Activated naive CD4-positive, alpha-beta T cell treated with anti-CD3 and anti-CD28 coated beads, Interleukin-2, amount 50 U/mL, for 72 hours (primary cell): ENCODE data around the gene CYB5D1. TPM values are rescaled to one million over a fixed set of nuclear protein-coding genes. Genes with fewer than 3 reads are reported as not detected.
"Not testable (repeated sequence)": the region's sequence is repeated elsewhere in the genome, so short reads cannot be mapped to it uniquely, and the experiment has no call there.

Experiments used
- ATAC-seq, 2 donors: fragments of 150-1000 bp; cut with Tn5 transposase; 2 replicates each; pipeline ENCODE4 v1.10.0; 2021; ENCODE audit warnings: mild to moderate bottlenecking in 2 of 2, moderate library complexity in 2 of 2
- DNase-seq, 2 donors: peaks; one replicate each; pipeline ENCODE4 v3.0.0; 2021 to 2022; ENCODE audit warnings: low spot score in 2 of 2
- H3K27ac Mint-ChIP-seq, 2 donors: one replicate each; pipeline ENCODE4 v1.8.0; 2022; ENCODE audit warnings: mild to moderate bottlenecking in 2 of 2, mixed read lengths in 2 of 2
- H3K36me3 Mint-ChIP-seq, 2 donors: one replicate each; pipeline ENCODE4 v1.8.0; 2022; ENCODE audit warnings: mixed read lengths in 2 of 2
- H3K9me3 Mint-ChIP-seq, 2 donors: one replicate each; pipeline ENCODE4 v1.8.0; 2022; ENCODE audit warnings: mixed read lengths in 2 of 2
- total RNA-seq, 2 donors: library from RNA; stranded (reverse); gene quantifications; one replicate each; pipeline ENCODE4 v1.2.3, GENCODE V29; 2022

CYB5D1 gene
- total RNA-seq: 10 to 100 TPM in 1 of 2 donors, 1 to 10 TPM in 1; 8.0 to 20.2 TPM

DNA sequence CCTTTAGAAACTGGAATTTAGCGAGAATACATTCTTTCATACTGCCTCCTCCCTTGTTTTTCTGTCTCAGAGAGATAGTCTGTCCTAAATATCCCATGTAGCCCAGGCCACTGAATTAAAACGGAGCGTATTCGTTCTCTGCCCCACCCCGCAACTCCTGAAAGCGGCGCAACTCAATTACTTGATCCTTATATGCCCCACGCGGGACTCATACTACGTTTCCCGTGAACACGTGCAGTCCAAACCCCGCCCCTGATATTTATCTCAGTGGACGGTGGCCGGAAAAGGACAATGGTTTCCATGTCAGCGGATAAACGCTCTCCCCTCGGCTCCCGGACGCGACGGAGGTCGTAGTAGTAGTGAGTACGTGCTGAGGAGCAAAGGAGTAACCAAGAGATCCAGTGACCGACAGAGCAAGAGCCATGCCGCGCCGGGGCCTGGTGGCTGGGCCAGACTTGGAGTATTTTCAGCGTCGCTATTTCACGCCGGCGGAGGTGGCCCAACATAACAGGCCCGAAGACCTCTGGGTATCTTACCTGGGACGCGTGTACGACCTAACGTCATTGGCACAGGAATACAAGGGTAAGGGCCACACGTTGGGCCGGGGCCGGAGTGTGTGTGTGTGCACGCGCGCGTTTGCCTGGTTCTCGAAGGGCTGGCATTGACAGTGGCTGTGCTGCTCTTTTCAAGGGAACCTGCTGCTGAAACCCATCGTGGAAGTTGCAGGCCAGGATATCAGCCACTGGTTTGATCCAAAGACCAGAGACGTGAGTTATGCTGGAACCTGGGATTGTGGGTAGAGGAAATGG is at the start of gene CYB5D1:
CYB5D1 (plus strand) TSS at position 291 of the 809 bp plus-strand sequence; CDS start at position 423, 132 bp downstream.
- DNase-seq: peak; percentile 83 to 87
- Mint-ChIP-seq H3K27ac (no peak within 1 kb of the TSS), H3K9me3 (no peaks in the 10 kb centered on the region), H3K36me3 (no peaks in the 10 kb centered on the region)
- peak; percentile 57 to 58 for ATAC-seq

DNA sequence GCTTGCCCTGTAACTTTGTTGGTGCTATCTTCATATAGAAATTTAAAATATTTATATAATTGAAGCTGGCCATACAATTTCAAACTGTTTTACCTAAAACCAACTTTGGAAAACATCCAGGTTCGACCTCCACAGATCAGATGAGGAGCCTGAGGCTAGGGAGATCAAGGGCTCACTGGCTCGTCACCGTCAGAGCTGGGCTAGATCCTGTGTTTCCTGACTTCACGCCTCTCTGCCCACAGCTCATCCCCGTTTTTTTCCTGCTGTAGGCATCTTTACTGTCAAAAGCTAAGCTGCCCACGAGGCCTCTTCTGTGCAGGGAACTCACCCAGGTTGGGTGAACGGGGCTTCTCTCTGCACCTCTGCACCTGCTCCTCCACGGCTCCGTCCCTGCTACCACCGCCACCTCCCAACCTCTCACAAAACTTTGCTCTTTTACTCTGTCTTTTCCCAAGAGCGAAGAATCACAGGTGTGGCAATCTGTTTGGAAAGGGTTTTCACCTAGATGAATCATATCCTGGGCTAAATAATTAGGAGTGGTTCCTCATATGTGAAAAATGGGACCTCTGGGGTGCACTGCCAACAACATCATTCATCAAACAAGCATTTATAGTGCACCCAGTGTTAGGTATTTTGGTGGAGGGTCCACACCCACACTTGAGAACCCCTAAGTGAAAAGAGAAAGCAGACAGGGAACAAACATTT is 48.6 kb upstream of the CYB5D1 start:
- Mint-ChIP-seq H3K36me3 (no peaks in the 10 kb centered on the region), H3K9me3 (no peaks in the 10 kb centered on the region), H3K27ac (no peak overlapping the region)
- no peak for DNase-seq
- no peak for ATAC-seq

GRCh38 chr17:7809791-7810343 is 47.9 kb upstream of the CYB5D1 start:
- H3K27ac Mint-ChIP-seq, DNase-seq, H3K9me3 Mint-ChIP-seq, H3K36me3 Mint-ChIP-seq, ATAC-seq: not testable (repeated sequence)

DNA sequence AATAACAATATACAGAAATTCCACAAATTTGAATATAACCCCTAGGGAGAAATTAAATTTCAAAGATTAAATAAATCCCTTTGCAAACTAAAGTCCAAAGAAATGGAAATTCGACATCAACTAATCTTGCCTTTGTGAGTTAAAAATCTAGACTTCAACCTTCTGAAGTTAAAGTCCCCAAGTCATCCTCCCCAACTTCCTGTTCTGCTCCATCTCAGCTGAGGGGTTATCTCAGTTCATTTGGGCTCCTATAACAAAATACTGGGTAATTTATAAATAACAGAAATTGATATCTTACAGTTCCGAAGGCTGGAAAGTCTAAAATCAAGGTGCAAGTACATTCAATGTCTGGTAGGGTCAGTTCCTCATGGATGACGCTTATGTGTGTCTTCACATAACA is 46.6 kb upstream of the CYB5D1 start:
- H3K36me3 Mint-ChIP-seq: no peaks in the 10 kb centered on the region
- DNase-seq (no peak), ATAC-seq (no peak)
- H3K9me3 Mint-ChIP-seq: no peaks in the 10 kb centered on the region
- no peak overlapping the region for H3K27ac Mint-ChIP-seq

GRCh38 chr17:7814969-7815368 is 42.8 kb upstream of the CYB5D1 start:
- ATAC-seq (no peak), DNase-seq (no peak)
- Mint-ChIP-seq H3K9me3 (no peaks in the 10 kb centered on the region), H3K27ac (no peak overlapping the region), H3K36me3 (no peaks in the 10 kb centered on the region)

DNA sequence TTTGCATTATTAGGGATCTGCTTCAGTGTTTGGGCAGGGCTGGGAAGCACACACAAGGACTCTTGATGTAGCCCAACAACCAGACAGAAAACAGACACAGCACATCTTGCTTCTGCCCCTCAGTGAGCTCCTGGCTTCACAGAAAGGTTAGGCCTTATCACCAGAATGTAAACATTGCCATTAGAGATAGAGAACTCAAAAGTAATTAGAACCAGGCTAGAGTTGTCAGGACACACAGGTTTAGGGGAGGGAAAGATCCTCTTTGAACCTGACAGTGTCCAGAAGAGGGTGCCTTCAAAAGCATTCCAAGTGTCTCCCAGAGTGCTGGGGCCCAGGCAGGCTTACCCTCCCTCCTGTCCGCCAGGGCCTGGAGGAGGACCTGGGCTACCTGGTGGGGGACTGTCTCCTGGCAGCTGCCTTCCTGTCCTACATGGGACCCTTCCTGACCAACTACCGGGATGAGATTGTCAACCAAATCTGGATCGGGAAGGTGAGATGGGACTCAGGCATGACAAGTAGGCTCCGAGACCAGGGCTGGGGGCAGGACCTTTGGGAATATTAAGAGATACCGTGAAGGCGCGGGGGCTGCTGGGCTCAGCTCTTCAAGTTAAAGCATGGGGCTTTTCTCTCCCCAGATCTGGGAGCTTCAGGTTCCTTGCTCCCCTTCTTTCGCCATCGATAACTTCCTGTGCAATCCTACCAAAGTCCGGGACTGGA is 40.7 kb upstream of the CYB5D1 start:
- no peaks in the 10 kb centered on the region for H3K36me3 Mint-ChIP-seq
- DNase-seq (no peak), ATAC-seq (no peak)
- H3K9me3 Mint-ChIP-seq: no peaks in the 10 kb centered on the region
- H3K27ac Mint-ChIP-seq: no peak overlapping the region

- no peak overlapping the region for H3K27ac Mint-ChIP-seq
- no peaks in the 10 kb centered on the region for H3K36me3 Mint-ChIP-seq
- no peaks in the 10 kb centered on the region for H3K9me3 Mint-ChIP-seq
- ATAC-seq: no peak
- no peak for DNase-seq
Measured at GRCh38 chr17:7817643-7817964, 40.2 kb upstream of the CYB5D1 start.

GRCh38 chr17:7818026-7818425 is 39.8 kb upstream of the CYB5D1 start:
- H3K27ac Mint-ChIP-seq: peak overlapping the region in 1 of 2 donors; percentile 46
- ATAC-seq (no peak), DNase-seq (no peak)
- H3K36me3 Mint-ChIP-seq: no peaks in the 10 kb centered on the region
- no peaks in the 10 kb centered on the region for H3K9me3 Mint-ChIP-seq

GRCh38 chr17:7818746-7819645 is 38.8 kb upstream of the CYB5D1 start:
- Mint-ChIP-seq H3K27ac (no peak overlapping the region), H3K36me3 (no peaks in the 10 kb centered on the region), H3K9me3 (no peaks in the 10 kb centered on the region)
- ATAC-seq (no peak), DNase-seq (no peak)

DNA sequence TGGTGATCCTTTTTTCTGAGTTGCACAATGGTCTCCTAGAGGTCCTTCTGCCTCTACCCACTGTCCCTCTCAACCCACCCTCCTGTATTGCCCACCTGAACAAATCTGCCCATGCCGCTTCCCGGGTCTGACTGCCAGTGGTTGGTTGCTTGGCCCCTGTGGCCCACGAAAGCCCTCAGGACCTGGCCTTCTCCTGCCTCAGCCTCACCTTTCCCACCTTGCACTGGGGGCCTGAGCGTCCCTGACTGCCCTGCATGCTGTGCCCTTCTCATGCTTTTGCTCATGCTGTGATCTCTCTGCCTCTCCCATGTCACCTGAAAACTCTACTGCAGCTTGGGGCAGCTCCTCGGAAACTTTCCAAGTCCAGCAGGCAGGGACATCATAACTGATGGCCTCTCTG is 37.6 kb upstream of the CYB5D1 start:
- Mint-ChIP-seq H3K9me3 (no peaks in the 10 kb centered on the region), H3K36me3 (no peaks in the 10 kb centered on the region), H3K27ac (no peak overlapping the region)
- ATAC-seq (no peak), DNase-seq (no peak)

GRCh38 chr17:7822126-7822525 is 35.7 kb upstream of the CYB5D1 start:
- Mint-ChIP-seq H3K9me3 (no peaks in the 10 kb centered on the region), H3K27ac (peak overlapping the region in 1 of 2 donors; percentile 32), H3K36me3 (no peaks in the 10 kb centered on the region)
- DNase-seq: no peak
- no peak for ATAC-seq

DNA sequence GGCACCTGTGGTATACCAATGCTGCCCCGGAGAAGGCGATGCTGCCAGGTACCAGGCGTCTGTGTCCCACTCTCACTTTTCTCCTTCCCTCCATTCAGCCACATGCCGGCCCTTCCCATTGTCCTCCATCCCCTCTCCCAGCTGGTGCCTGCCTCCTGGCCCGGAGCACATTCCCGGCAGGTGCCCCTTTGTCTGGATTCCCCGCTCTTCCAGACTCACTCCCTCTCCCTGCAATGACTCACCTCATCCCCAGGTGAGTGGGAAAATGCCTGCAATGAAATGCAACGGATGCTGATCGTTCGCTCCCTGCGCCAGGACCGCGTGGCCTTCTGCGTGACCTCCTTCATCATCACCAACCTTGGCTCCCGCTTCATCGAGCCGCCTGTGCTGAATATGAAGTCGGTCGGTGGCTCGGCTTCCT is 34.2 kb upstream of the CYB5D1 start:
- no peaks in the 10 kb centered on the region for H3K36me3 Mint-ChIP-seq
- no peaks in the 10 kb centered on the region for H3K9me3 Mint-ChIP-seq
- no peak overlapping the region for H3K27ac Mint-ChIP-seq
- DNase-seq (no peak), ATAC-seq (no peak)

DNA sequence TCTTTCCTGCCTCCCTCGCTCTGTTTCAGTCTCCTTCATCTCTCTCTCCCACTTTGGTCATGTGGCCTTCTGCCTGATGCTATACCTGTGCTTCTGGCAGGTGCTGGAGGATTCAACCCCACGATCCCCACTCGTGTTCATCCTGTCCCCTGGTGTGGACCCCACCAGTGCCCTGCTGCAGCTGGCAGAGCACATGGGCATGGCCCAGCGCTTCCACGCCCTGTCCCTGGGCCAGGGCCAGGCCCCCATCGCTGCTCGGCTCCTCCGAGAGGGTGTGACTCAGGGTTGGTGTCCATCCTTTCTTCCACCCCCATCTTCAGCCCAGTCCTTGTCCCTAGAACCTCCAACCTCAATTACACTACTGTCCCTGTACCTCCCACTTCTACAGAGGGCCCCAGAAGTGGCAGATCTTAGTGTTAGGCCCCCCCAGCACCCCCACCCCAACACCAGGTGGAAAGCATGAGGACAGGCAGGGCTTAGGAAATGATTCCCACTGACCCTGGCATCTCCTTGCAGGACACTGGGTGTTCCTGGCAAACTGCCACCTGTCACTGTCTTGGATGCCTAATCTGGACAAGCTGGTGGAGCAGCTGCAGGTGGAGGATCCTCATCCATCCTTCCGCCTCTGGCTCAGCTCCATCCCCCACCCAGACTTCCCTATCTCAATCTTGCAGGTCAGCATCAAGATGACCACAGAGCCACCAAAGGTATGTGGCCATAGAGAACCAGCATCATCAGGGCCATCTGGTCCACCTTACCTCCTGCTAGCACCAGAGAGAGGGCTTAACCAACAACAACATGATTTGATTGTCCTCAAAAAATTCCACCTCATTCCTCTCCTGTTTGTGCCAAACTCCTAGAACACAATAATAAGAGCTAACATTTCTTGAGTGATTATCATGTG is 33.5 kb upstream of the CYB5D1 start:
- H3K9me3 Mint-ChIP-seq: no peaks in the 10 kb centered on the region
- H3K36me3 Mint-ChIP-seq: no peaks in the 10 kb centered on the region
- no peak overlapping the region for H3K27ac Mint-ChIP-seq
- ATAC-seq (no peak), DNase-seq (no peak)

DNA sequence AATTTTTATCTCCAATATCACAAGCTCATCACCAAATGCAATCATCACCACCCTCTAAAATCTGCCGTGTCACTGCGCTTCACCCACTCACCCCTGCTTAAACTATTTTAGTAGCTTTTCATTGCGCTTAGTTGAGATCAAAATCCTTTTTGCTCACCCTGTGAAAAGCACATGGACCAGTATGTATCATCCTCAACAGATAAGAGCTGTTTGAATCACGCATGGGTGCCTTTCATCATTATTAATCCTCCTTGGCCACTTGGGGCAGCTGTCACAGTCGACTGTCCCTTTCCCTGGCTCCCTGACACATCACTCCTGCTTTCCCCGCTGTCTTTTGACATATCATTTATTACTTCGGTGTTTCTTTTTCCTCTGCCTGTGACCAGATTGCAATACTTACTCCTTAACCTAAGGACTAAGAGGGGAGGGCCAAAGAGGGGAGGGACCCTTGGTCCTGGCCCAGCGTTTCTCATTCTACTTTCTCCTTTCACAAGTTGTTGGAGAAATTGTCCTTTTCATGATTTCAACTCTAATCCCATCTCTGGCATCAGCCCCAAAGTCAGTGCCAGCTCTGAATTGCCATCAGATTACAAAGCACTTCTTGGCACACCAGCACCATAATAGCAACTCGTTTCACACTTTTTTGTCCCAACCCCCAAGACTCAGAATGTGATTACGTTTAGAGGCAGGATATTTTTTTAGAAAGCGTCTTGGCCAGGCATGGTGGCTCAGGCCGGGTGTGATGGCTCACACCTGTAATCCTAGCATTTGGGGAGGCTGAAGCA is 32.4 kb upstream of the CYB5D1 start:
- Mint-ChIP-seq H3K9me3 (no peaks in the 10 kb centered on the region), H3K27ac (no peak overlapping the region), H3K36me3 (no peaks in the 10 kb centered on the region)
- ATAC-seq: peak in 1 of 2 donors; percentile 47
- DNase-seq: no peak

DNA sequence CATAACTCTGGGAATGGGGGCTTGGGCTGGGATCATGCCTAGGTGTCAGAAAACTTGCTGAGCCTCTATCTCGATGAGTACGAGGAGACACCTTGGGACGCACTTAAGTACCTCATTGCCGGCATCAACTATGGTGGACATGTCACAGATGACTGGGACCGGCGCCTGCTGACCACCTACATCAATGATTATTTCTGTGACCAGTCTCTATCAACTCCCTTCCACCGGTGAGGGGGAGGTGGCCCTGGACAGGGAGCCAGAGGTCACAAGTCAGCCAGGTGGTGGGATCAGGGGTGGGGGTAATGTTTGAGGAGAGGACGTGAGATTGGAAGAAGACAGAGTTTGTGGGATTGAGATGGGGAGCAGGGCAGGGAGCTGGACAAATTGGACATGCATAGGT is 27.2 kb upstream of the CYB5D1 start:
- Mint-ChIP-seq H3K9me3 (no peaks in the 10 kb centered on the region), H3K27ac (no peak overlapping the region), H3K36me3 (no peaks in the 10 kb centered on the region)
- ATAC-seq (no peak), DNase-seq (no peak)
